Measurements from ENCODE around the gene PACSIN1.

DNA sequence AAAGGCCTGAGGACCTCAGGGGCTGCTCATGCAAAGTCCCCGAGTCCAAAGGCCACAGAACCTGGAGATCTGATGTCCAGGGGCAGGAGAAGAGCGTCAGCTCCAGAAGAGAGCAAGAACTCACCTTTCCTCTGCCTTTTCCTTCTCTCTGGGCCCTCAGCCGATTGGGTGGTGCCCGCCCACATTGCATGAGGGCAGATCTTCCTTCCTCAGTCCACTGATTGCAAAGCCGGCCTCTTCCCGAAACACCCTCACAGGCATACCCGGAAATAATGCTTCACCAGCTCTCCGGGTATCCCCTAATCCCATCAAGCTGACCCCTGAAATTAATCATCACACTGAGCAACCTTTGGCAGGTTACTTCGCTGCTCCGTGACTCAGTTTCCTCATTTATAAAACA, 56.9 kb downstream of the PACSIN1 start:
- no peak for TF ChIP-seq CTCF (tag by site-specific recombination; IDR thresholded peaks at IDR 0.05)
- no peak for TF ChIP-seq KLF10 (tag by site-specific recombination; IDR thresholded peaks at IDR 0.05)
- TF ChIP-seq, protein P1, sequence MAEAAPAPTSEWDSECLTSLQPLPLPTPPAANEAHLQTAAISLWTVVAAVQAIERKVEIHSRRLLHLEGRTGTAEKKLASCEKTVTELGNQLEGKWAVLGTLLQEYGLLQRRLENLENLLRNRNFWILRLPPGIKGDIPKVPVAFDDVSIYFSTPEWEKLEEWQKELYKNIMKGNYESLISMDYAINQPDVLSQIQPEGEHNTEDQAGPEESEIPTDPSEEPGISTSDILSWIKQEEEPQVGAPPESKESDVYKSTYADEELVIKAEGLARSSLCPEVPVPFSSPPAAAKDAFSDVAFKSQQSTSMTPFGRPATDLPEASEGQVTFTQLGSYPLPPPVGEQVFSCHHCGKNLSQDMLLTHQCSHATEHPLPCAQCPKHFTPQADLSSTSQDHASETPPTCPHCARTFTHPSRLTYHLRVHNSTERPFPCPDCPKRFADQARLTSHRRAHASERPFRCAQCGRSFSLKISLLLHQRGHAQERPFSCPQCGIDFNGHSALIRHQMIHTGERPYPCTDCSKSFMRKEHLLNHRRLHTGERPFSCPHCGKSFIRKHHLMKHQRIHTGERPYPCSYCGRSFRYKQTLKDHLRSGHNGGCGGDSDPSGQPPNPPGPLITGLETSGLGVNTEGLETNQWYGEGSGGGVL (tag by site-specific recombination; IDR thresholded peaks at IDR 0.05) = no peak
- no peak for TF ChIP-seq PRDM4 (tag by site-specific recombination; IDR thresholded peaks at IDR 0.05)
- TF ChIP-seq ZNF747 (tag by site-specific recombination; IDR thresholded peaks at IDR 0.05) = no peak
- TF ChIP-seq, protein P2, sequence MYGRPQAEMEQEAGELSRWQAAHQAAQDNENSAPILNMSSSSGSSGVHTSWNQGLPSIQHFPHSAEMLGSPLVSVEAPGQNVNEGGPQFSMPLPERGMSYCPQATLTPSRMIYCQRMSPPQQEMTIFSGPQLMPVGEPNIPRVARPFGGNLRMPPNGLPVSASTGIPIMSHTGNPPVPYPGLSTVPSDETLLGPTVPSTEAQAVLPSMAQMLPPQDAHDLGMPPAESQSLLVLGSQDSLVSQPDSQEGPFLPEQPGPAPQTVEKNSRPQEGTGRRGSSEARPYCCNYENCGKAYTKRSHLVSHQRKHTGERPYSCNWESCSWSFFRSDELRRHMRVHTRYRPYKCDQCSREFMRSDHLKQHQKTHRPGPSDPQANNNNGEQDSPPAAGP (tag by site-specific recombination; IDR thresholded peaks at IDR 0.05) = no peak
- TF ChIP-seq ZNF341 (tag by site-specific recombination; IDR thresholded peaks at IDR 0.05; ENCODE audit: low read depth) = no peak

All from HEK293 (cell line).